Activated CD4-positive, alpha-beta T cell treated with anti-CD3 and anti-CD28 coated beads, Interleukin-2, amount 50 U/mL, for 4 hours (primary cell): ENCODE data around the gene PLEKHN1.
"Not testable (repeated sequence)": the region's sequence is repeated elsewhere in the genome, so short reads cannot be mapped to it uniquely, and the experiment has no call there.

ENCODE experiments used
- DNase-seq, 2 experiments: peaks; one replicate each; pipeline ENCODE4 v3.0.0-alpha.2; 2020

Gene PLEKHN1

GRCh38 chr1:975365-975764 lies 9.1 kb downstream of the PLEKHN1 start:
- no peak for DNase-seq

GRCh38 chr1:975896-976683 lies 9.8 kb downstream of the PLEKHN1 start:
- DNase-seq, result peak in 1 of 2 experiments; percentile 41

GRCh38 chr1:976791-977190 lies 10.5 kb downstream of the PLEKHN1 start:
- not testable (repeated sequence) for DNase-seq

- no peak for DNase-seq
These were observed 12.0 kb downstream of the PLEKHN1 start for GRCh38 chr1:978069-978834.

GRCh38 chr1:978835-979743 lies 12.8 kb downstream of the PLEKHN1 start:
- DNase-seq, result no peak

GRCh38 chr1:979744-980072 lies 13.4 kb downstream of the PLEKHN1 start:
- DNase-seq, result no peak

- no peak for DNase-seq
These were observed 13.9 kb downstream of the PLEKHN1 start for GRCh38 chr1:980137-980571.

GRCh38 chr1:980602-981395 lies 14.5 kb downstream of the PLEKHN1 start:
- no peak for DNase-seq

- DNase-seq, result no peak
These were observed 15.2 kb downstream of the PLEKHN1 start for GRCh38 chr1:981491-981954.

- no peak for DNase-seq
These were observed 15.8 kb downstream of the PLEKHN1 start, which contains the start of gene PERM1 for GRCh38 chr1:981955-982558. PERM1 (minus strand) TSS chr1:982093; CDS start chr1:981029, 1,064 bp downstream.

- DNase-seq, result no peak
These were observed 16.6 kb downstream of the PLEKHN1 start for GRCh38 chr1:982765-983436.

- peak; percentile 49 to 61 for DNase-seq
These were observed 17.7 kb downstream of the PLEKHN1 start for GRCh38 chr1:983798-984475.

GRCh38 chr1:984476-984814 lies 18.2 kb downstream of the PLEKHN1 start:
- no peak for DNase-seq

- no peak for DNase-seq
These were observed 18.8 kb downstream of the PLEKHN1 start for GRCh38 chr1:985126-985525.

GRCh38 chr1:988061-988460 lies 21.8 kb downstream of the PLEKHN1 start:
- not testable (repeated sequence) for DNase-seq

- DNase-seq, result not testable (repeated sequence)
These were observed 25.0 kb downstream of the PLEKHN1 start for GRCh38 chr1:991275-991674.

- no peak for DNase-seq
These were observed 25.6 kb downstream of the PLEKHN1 start for GRCh38 chr1:991895-992294.

GRCh38 chr1:992362-992761 lies 26.1 kb downstream of the PLEKHN1 start:
- no peak for DNase-seq

- no peak for DNase-seq
These were observed 27.2 kb downstream of the PLEKHN1 start for GRCh38 chr1:993379-993995.

GRCh38 chr1:994546-994945 lies 28.3 kb downstream of the PLEKHN1 start:
- not testable (repeated sequence) for DNase-seq
